Measurements from ENCODE around the gene FA2H. TPM values are rescaled to one million over a fixed set of nuclear protein-coding genes. Genes with fewer than 3 reads are reported as not detected.

FA2H gene
- total RNA-seq, 2 donors from 2014 or later: 51.0 to 75.7 TPM

DNA sequence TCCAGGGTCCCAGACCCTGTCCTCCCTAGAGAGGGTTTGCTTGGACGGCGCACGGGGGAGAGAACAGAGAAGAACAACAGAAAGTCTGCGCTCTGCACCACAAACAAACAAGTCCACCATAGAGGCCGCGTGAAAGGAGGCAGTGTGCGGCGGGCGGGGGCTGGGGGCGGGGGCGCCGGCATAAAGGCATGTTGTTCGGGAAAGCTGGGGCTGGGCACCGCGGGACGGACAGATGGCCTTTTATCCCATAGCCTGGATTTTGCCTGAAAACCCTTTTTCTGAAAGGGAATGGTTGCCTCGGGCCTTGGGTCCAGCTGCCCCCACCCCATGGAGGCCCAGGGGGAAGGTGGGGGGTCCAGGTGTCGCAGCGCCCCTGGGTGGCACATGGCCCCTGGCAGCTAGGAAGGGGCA, 26.0 kb downstream of the FA2H start:
- no peak for DNase-seq
- intact Hi-C loops (cut with DNase I): no loop called here
- no peaks in the 10 kb centered on the region for H3K9me3 ChIP-seq
- no peak overlapping the region for H3K27ac ChIP-seq
- no peaks in the 10 kb centered on the region for H3K36me3 ChIP-seq
- no peak overlapping the region for H3K9ac ChIP-seq (ENCODE audit: low read depth in 2 of 2, low read length in 2 of 2)
- no peaks in the 10 kb centered on the region for H3K27me3 ChIP-seq
- TF ChIP-seq CTCF (IDR thresholded peaks at IDR 0.05): no peak
- no peak overlapping the region for H3K4me3 ChIP-seq
- no peaks in the 10 kb centered on the region for H3K4me1 ChIP-seq

- no peak for TF ChIP-seq CTCF (IDR thresholded peaks at IDR 0.05)
- Histone ChIP-seq H3K27me3 (no peaks in the 10 kb centered on the region), H3K4me1 (no peaks in the 10 kb centered on the region), H3K27ac (no peak overlapping the region), H3K4me3 (no peak overlapping the region), H3K36me3 (no peaks in the 10 kb centered on the region), H3K9ac (ENCODE audit: low read depth in 2 of 2, low read length in 2 of 2) (no peak overlapping the region), H3K9me3 (no peaks in the 10 kb centered on the region)
- intact Hi-C loops (cut with DNase I): no loop called here
- DNase-seq: no peak
Observed at GRCh38 chr16:74747716-74748615, 26.7 kb downstream of the FA2H start.

DNA sequence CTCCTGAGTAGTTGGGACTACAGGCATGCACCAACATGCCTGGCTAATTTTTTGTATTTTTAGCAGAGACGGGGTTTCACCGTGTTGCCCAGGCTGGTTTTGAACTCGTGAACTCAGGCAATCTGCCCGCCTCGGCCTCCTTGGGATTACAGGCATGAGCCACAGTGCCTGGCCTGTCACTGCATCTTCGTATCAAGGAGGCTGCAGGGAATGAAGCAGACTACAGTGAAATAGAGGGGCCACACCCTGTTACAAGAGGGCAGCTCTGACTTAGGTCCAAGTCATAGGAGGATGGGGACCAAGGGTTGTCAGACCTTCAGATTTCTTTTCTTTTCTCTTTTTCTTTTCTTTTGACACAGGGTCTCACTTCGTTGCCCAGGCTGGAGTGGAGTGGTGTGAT, 28.7 kb downstream of the FA2H start:
- H3K9me3 ChIP-seq: no peaks in the 10 kb centered on the region
- no peaks in the 10 kb centered on the region for H3K27me3 ChIP-seq
- intact Hi-C loops (cut with DNase I): no loop called here
- DNase-seq: no peak
- H3K36me3 ChIP-seq: no peaks in the 10 kb centered on the region
- no peak overlapping the region for H3K27ac ChIP-seq
- H3K4me1 ChIP-seq: peaks cover 3% of the 10 kb centered on the region
- H3K4me3 ChIP-seq: no peak overlapping the region
- H3K9ac ChIP-seq (ENCODE audit: low read depth in 2 of 2, low read length in 2 of 2): no peak overlapping the region
- no peak for TF ChIP-seq CTCF (IDR thresholded peaks at IDR 0.05)

GRCh38 chr16:74745109-74745615, 29.5 kb downstream of the FA2H start:
- Histone ChIP-seq H3K27ac (no peak overlapping the region), H3K27me3 (no peaks in the 10 kb centered on the region), H3K4me1 (peaks cover 3% of the 10 kb centered on the region), H3K4me3 (no peak overlapping the region), H3K9me3 (no peaks in the 10 kb centered on the region), H3K36me3 (no peaks in the 10 kb centered on the region), H3K9ac (ENCODE audit: low read depth in 2 of 2, low read length in 2 of 2) (peak overlapping the region in 1 of 2 donors; percentile 5)
- no peak for TF ChIP-seq CTCF (IDR thresholded peaks at IDR 0.05)
- DNase-seq: no peak
- intact Hi-C loops (cut with DNase I): no loop called here

- Histone ChIP-seq H3K9me3 (no peaks in the 10 kb centered on the region), H3K27ac (peak overlapping the region; percentile 87), H3K4me3 (no peak overlapping the region), H3K4me1 (peaks cover 3% of the 10 kb centered on the region), H3K9ac (ENCODE audit: low read depth in 2 of 2, low read length in 2 of 2) (peak overlapping the region in 1 of 2 donors; percentile 5), H3K36me3 (no peaks in the 10 kb centered on the region), H3K27me3 (no peaks in the 10 kb centered on the region)
- intact Hi-C loops (cut with DNase I): no loop called here
- no peak for DNase-seq
- no peak for TF ChIP-seq CTCF (IDR thresholded peaks at IDR 0.05)
Observed at GRCh38 chr16:74744566-74744965, 30.1 kb downstream of the FA2H start.
